RWPE2 (cell line): Measurements from ENCODE around the gene OR10AD1.
A peak's percentile ranks its signal among the peaks of the same experiment; 100 is the strongest.

Experiments used
- ATAC-seq: fragments of 200-7000 bp; cut with Tn5 transposase; 3 replicates; pipeline ENCODE4 v1.9.1; 2021; ENCODE audit warnings: low read depth
- DNase-seq: peaks from one replicate; pipeline ENCODE4 v3.0.0-alpha.2; 2020; ENCODE audit warnings: low spot score
- H3K27ac ChIP-seq: fragments of 450-650 bp; 2 replicates; pipeline ENCODE4 v1.5.1; 2017; ENCODE audit warnings: mild to moderate bottlenecking; ENCODE audit not compliant: poor library complexity, severe bottlenecking
- H3K27me3 ChIP-seq: fragments of 250-450 bp; sonication (Bioruptor Pico); 2 replicates; pipeline ENCODE4 v1.5.1; 2021; ENCODE audit warnings: mild to moderate bottlenecking, moderate library complexity; ENCODE audit not compliant: insufficient read depth, poor library complexity, severe bottlenecking
- H3K36me3 ChIP-seq: fragments of 250-450 bp; sonication (Bioruptor Pico); 2 replicates; pipeline ENCODE4 v1.5.1; 2020; ENCODE audit warnings: low read depth, mild to moderate bottlenecking, moderate library complexity
- H3K4me1 ChIP-seq: fragments of 250-450 bp; sonication (Bioruptor Pico); 2 replicates; pipeline ENCODE4 v1.5.1; 2021; ENCODE audit warnings: mild to moderate bottlenecking, moderate library complexity; ENCODE audit not compliant: insufficient read depth, poor library complexity, severe bottlenecking
- H3K4me3 ChIP-seq: fragments of 250-450 bp; sonication (Bioruptor Pico); 2 replicates; pipeline ENCODE4 v1.5.1; 2021; ENCODE audit warnings: mild to moderate bottlenecking, moderate library complexity; ENCODE audit not compliant: severe bottlenecking
- H3K9me3 ChIP-seq: fragments of 250-450 bp; sonication (Bioruptor Pico); 2 replicates; pipeline ENCODE4 v1.5.1; 2021; ENCODE audit warnings: mild to moderate bottlenecking, moderate library complexity; ENCODE audit not compliant: severe bottlenecking
- TF ChIP-seq, protein P1 (sequence below): fragments of 450-650 bp; IDR thresholded peaks from one replicate; pipeline ENCODE4 v1.5.1; 2017; ENCODE audit warnings: mild to moderate bottlenecking, moderate library complexity; ENCODE audit not compliant: poor library complexity, severe bottlenecking

The OR10AD1 gene

DNA sequence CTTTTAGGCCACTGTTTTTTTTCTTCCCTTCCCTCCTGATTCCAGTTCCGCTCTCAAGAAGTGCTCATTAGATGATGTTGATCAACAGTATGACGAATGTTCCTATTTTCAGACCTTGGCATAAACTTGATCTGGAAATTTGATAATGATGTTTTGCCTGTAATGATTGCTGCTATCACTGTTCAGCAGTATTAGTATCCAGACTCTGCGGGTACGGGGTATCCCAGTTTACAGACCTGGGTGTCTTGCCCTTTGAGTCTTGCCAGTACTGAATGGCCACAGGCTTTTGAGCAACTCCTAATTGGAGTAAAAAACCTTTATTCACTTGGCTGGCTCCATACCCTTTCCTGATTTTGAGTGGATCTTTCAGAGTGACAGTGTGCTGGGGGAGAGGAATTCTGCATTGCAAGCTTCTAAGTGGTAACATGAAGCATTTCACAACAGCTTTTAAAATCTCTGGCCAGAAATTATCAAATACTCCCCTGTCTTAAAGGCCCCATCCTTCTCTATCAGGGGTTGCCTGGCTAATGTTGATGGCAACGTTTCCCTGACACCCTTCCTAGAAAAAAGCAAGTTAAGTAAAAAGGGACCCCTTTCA lies 39.8 kb downstream of the OR10AD1 start:
- Histone ChIP-seq H3K9me3 (no peaks in the 10 kb centered on the region), H3K4me3 (no peak overlapping the region), H3K27ac (no peak overlapping the region), H3K36me3 (no peaks in the 10 kb centered on the region), H3K4me1 (no peaks in the 10 kb centered on the region), H3K27me3 (no peaks in the 10 kb centered on the region)
- ATAC-seq (no peak), DNase-seq (no peak)
- TF ChIP-seq, protein P1, sequence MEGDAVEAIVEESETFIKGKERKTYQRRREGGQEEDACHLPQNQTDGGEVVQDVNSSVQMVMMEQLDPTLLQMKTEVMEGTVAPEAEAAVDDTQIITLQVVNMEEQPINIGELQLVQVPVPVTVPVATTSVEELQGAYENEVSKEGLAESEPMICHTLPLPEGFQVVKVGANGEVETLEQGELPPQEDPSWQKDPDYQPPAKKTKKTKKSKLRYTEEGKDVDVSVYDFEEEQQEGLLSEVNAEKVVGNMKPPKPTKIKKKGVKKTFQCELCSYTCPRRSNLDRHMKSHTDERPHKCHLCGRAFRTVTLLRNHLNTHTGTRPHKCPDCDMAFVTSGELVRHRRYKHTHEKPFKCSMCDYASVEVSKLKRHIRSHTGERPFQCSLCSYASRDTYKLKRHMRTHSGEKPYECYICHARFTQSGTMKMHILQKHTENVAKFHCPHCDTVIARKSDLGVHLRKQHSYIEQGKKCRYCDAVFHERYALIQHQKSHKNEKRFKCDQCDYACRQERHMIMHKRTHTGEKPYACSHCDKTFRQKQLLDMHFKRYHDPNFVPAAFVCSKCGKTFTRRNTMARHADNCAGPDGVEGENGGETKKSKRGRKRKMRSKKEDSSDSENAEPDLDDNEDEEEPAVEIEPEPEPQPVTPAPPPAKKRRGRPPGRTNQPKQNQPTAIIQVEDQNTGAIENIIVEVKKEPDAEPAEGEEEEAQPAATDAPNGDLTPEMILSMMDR = no peak

DNA sequence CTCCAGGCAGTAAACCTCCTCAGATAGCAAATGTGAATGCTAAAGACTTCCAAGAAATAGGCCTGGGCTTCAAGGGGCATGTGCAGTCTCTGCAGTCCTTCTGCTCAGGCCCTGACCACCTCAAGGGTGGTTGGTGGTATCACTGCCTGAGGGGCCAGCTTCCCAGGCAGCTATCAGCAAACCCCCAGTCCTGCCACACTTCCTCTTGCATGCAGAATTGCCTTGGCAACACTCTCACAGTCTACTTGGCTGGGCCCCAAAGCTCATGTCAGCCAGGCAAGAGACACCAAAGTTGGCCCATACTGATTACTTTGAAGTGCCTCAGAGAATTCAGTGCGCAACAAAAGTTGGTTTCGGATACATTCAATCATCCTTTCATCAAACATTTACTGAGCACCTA lies 42.3 kb downstream of the OR10AD1 start:
- TF ChIP-seq, protein P1 = no peak
- H3K27me3 ChIP-seq = no peaks in the 10 kb centered on the region
- no peaks in the 10 kb centered on the region for H3K9me3 ChIP-seq
- no peak overlapping the region for H3K4me3 ChIP-seq
- no peak for DNase-seq
- no peak overlapping the region for H3K27ac ChIP-seq
- no peaks in the 10 kb centered on the region for H3K36me3 ChIP-seq
- peaks cover 5% of the 10 kb centered on the region for H3K4me1 ChIP-seq
- no peak for ATAC-seq

DNA sequence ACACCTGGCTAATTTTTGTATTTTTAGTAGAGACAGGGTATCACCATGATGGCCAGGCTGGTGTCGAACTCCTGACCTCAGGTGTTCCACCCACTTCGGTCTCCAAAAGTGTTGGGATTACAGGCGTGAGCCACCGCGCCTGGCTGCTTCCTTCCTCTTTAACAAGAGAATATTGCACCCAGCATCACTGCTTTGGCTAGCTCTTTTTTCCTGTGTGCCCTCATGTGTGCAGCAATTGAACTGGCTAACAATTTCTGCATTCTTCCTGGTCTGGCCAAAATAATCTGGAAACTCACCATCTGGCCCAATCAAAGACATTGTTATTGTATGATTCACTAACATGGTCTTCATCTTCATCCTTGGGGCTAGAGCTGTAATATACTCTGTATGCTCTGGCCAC lies 43.0 kb downstream of the OR10AD1 start:
- Histone ChIP-seq H3K27me3 (no peaks in the 10 kb centered on the region), H3K4me1 (peaks cover 5% of the 10 kb centered on the region), H3K4me3 (no peak overlapping the region), H3K27ac (no peak overlapping the region), H3K36me3 (no peaks in the 10 kb centered on the region), H3K9me3 (no peaks in the 10 kb centered on the region)
- TF ChIP-seq, protein P1 = no peak
- no peak for DNase-seq
- no peak for ATAC-seq

DNA sequence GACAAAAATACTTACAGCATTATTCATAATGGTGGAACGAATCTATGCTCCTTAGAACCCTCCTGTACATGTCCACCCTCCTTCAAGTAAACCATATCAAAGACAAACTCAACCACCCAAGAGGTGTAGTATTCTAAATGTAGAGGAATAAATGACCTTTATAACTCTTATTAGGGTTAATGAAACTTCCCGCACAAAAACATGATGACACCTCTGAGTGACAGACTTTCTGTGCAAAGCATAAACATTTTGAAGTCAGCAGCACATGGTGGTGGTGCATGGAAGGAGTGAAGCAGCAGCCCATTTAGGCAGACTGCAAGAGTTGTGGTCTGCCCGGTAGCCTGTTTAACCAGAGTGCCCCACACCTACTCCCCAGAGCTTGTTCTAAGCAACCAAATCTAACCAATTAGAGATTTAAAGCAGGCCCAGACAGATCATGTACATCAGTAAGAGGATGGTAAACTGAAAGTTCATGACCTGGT lies 45.2 kb downstream of the OR10AD1 start:
- TF ChIP-seq, protein P1 = no peak
- DNase-seq = no peak
- H3K36me3 ChIP-seq = peaks cover 13% of the 10 kb centered on the region
- no peaks in the 10 kb centered on the region for H3K27me3 ChIP-seq
- no peaks in the 10 kb centered on the region for H3K9me3 ChIP-seq
- ATAC-seq = no peak
- peaks cover 5% of the 10 kb centered on the region for H3K4me1 ChIP-seq
- no peak overlapping the region for H3K27ac ChIP-seq
- H3K4me3 ChIP-seq = peak overlapping the region; percentile 71
